Ascending aorta (tissue), 2 donors: ENCODE measurements around the gene MYBBP1A. TPM values are rescaled to one million over a fixed set of nuclear protein-coding genes. Genes with fewer than 3 reads are reported as not detected.

Experiments used
- DNase-seq, 2 donors: peaks; one replicate each; pipeline ENCODE4 v3.0.0-alpha.2; 2019; ENCODE audit warnings: low spot score in 2 of 2
- H3K27ac ChIP-seq, 2 donors: fragments of 200-600 bp; sonication (generic); one replicate each; pipeline ENCODE4 v1.5.1; 2016 to 2017; ENCODE audit warnings: mild to moderate bottlenecking in 1 of 2
- H3K27me3 ChIP-seq: fragments of 200-600 bp; sonication (generic); one replicate; pipeline ENCODE4 v1.5.1; 2017
- H3K36me3 ChIP-seq, 2 donors: fragments of 200-600 bp; sonication (generic); one replicate each; pipeline ENCODE4 v1.5.1; 2016
- H3K4me1 ChIP-seq, 2 donors: fragments of 200-600 bp; sonication (generic); one replicate each; pipeline ENCODE4 v1.5.1; 2016 to 2017; ENCODE audit warnings: mild to moderate bottlenecking in 1 of 2
- H3K4me3 ChIP-seq, 2 donors: fragments of 200-600 bp; sonication (generic); one replicate each; pipeline ENCODE4 v1.5.1; 2016 to 2017; ENCODE audit warnings: mild to moderate bottlenecking in 1 of 2
- H3K9me3 ChIP-seq, 2 donors: fragments of 200-600 bp; sonication (generic); one replicate each; pipeline ENCODE4 v1.5.1; 2016
- intact Hi-C: fragments of 100-400 bp; cut with DNase I; formaldehyde crosslinking; loops from one replicate; pipeline ENCODE4 v1.15.1; 2023
- total RNA-seq: library from RNA; depleted of rRNA; stranded (reverse); fragments of >200 nt; gene quantifications from one replicate; pipeline ENCODE4 v1.1.0, GENCODE V29; 2016
- TF ChIP-seq, protein P1 (sequence below), 3 experiments: fragments of 200-600 bp in 2 of 3; fragments of 450-650 bp in 1 of 3; sonication (generic) in 2 of 3; IDR thresholded peaks; one replicate each; pipeline ENCODE4 v1.5.1; 2016 to 2019; ENCODE audit warnings: antibody characterized with exemption in 3 of 3, mild to moderate bottlenecking in 1 of 3, moderate library complexity in 1 of 3

MYBBP1A gene
- total RNA-seq, 1 donor from 2014 or later = 94.5 TPM

DNA sequence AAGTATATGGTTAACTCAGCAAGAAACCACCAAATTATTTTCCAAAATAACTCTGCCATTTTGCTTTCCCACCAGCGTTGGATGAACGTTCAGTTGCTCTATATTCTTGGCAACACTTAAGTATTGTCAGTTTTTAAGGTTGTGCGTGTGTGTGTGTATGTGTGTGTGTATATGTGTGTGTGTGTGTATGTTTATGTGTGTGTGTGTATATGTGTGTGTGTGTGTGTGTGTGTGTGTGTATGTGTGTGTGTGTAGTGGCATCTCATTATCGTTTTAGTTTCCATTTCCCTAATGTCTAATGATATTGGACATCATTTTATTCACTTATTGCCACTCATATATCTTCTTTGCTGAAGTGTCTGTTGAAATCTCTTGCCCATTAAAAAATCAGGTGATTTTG is 17.9 kb upstream of the MYBBP1A start:
- intact Hi-C loops = no loop called here
- TF ChIP-seq, protein P1, sequence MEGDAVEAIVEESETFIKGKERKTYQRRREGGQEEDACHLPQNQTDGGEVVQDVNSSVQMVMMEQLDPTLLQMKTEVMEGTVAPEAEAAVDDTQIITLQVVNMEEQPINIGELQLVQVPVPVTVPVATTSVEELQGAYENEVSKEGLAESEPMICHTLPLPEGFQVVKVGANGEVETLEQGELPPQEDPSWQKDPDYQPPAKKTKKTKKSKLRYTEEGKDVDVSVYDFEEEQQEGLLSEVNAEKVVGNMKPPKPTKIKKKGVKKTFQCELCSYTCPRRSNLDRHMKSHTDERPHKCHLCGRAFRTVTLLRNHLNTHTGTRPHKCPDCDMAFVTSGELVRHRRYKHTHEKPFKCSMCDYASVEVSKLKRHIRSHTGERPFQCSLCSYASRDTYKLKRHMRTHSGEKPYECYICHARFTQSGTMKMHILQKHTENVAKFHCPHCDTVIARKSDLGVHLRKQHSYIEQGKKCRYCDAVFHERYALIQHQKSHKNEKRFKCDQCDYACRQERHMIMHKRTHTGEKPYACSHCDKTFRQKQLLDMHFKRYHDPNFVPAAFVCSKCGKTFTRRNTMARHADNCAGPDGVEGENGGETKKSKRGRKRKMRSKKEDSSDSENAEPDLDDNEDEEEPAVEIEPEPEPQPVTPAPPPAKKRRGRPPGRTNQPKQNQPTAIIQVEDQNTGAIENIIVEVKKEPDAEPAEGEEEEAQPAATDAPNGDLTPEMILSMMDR (IDR thresholded peaks at IDR 0.05) = no peak
- Histone ChIP-seq H3K27ac (no peak overlapping the region), H3K4me1 (no peaks in the 10 kb centered on the region), H3K27me3 (no peaks in the 10 kb centered on the region), H3K36me3 (no peaks in the 10 kb centered on the region), H3K9me3 (no peaks in the 10 kb centered on the region), H3K4me3 (no peak overlapping the region)
- DNase-seq = no peak

DNA sequence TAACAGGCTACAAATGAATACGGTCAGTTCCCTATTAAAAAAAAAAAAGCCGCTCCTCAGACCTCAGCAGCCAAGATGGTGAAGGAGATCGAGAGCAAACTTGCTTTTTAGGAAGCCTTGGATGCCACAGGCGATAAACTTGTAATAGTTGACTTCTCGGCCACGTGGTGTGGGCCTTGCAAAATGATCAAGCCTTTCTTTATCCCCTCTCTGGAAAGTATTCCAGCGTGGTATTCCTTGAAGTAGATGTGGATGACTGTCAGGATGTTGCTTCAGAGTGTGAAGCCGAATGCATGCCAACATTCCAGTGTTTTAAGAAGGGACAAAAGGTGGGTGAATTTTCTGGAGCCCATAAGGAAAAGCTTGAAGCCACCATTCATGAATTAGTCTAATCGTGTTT is 16.9 kb upstream of the MYBBP1A start:
- Histone ChIP-seq H3K27ac (no peak overlapping the region), H3K27me3 (no peaks in the 10 kb centered on the region), H3K4me1 (no peaks in the 10 kb centered on the region), H3K4me3 (no peak overlapping the region), H3K36me3 (no peaks in the 10 kb centered on the region), H3K9me3 (no peaks in the 10 kb centered on the region)
- intact Hi-C loops = no loop called here
- TF ChIP-seq, protein P1 (IDR thresholded peaks at IDR 0.05) = no peak
- no peak for DNase-seq

DNA sequence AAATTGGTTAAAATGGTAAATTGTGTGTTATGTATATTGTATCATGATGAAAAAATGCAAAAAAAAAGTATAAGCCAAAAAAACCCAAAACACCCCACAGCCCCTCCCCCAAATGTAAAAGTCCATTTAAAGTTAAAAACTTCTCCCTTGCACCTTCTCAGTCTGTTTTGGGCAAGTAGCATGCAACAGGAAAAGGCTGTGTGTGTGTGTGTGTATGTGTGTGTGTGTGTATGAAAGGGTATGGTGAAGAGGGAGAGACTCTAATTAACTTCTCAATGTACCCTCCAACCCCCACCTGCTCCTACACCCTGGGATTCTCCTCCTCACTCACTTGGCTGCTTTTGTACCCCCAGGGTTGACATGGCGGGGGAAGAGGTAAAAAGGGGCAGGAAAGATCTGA is 14.4 kb upstream of the MYBBP1A start:
- intact Hi-C loops = loop anchor here (5.0 kb wide), 1 partner anchor 147 kb away; no protein-coding TSS in a partner anchor
- H3K4me1 ChIP-seq = no peaks in the 10 kb centered on the region
- H3K9me3 ChIP-seq = no peaks in the 10 kb centered on the region
- no peak overlapping the region for H3K4me3 ChIP-seq
- TF ChIP-seq, protein P1 (IDR thresholded peaks at IDR 0.05) = no peak
- DNase-seq = no peak
- no peak overlapping the region for H3K27ac ChIP-seq
- no peaks in the 10 kb centered on the region for H3K27me3 ChIP-seq
- no peaks in the 10 kb centered on the region for H3K36me3 ChIP-seq

GRCh38 chr17:4566785-4567184 is 11.6 kb upstream of the MYBBP1A start:
- Histone ChIP-seq H3K9me3 (no peaks in the 10 kb centered on the region), H3K4me3 (no peak overlapping the region), H3K27me3 (no peaks in the 10 kb centered on the region), H3K4me1 (peaks cover 2 to 10% of the 10 kb centered on the region in 2 donors), H3K36me3 (no peaks in the 10 kb centered on the region), H3K27ac (no peak overlapping the region)
- intact Hi-C loops = loop anchor here (2.0 to 5.0 kb wide), 2 partner anchors 58 to 144 kb away; no protein-coding TSS in a partner anchor
- TF ChIP-seq, protein P1 (IDR thresholded peaks at IDR 0.05) = peak; percentile 5 to 61 (median 56)
- DNase-seq = no peak

- no peak overlapping the region for H3K27ac ChIP-seq
- H3K4me3 ChIP-seq = no peak overlapping the region
- H3K4me1 ChIP-seq = peaks cover 6 to 10% of the 10 kb centered on the region in 2 donors
- H3K36me3 ChIP-seq = no peaks in the 10 kb centered on the region
- intact Hi-C loops = loop anchor here (2.0 to 5.0 kb wide), 2 partner anchors 59 to 143 kb away; no protein-coding TSS in a partner anchor
- H3K9me3 ChIP-seq = no peaks in the 10 kb centered on the region
- peak in 1 of 2 donors; percentile 81 for DNase-seq
- H3K27me3 ChIP-seq = no peaks in the 10 kb centered on the region
- TF ChIP-seq, protein P1 (IDR thresholded peaks at IDR 0.05) = peak; percentile 50 to 83 (median 83)
Measured at GRCh38 chr17:4565209-4566141, 10.3 kb upstream of the MYBBP1A start.
